T-helper 1 cell treated with Interleukin-12 subunit alpha and Interleukin-12 subunit beta and Interleukin-4 antibody, amounts not matched to agents 30 μg/mL and 1 μg/mL, for 36 hours (primary cell): ENCODE measurements around the gene DOCK3.
"Not testable (repeated sequence)": the region's sequence is repeated elsewhere in the genome, so short reads cannot be mapped to it uniquely, and the experiment has no call there.

ENCODE experiments used
- H3K27ac Mint-ChIP-seq: one replicate; pipeline ENCODE4 v1.8.0; 2021; ENCODE audit warnings: mild to moderate bottlenecking, mixed read lengths
- H3K27me3 Mint-ChIP-seq: one replicate; pipeline ENCODE4 v1.8.0; 2021; ENCODE audit warnings: low read depth, mixed read lengths
- H3K36me3 Mint-ChIP-seq: one replicate; pipeline ENCODE4 v1.8.0; 2021; ENCODE audit warnings: low read depth, mixed read lengths
- H3K4me1 Mint-ChIP-seq: one replicate; pipeline ENCODE4 v1.8.0; 2021; ENCODE audit warnings: low read depth, mixed read lengths
- H3K4me3 Mint-ChIP-seq: one replicate; pipeline ENCODE4 v1.8.0; 2021; ENCODE audit warnings: mild to moderate bottlenecking, moderate library complexity, mixed read lengths
- H3K9me3 Mint-ChIP-seq: one replicate; pipeline ENCODE4 v1.8.0; 2021; ENCODE audit warnings: mixed read lengths

The DOCK3 gene

GRCh38 chr3:51110586-51110985 is 435.9 kb downstream of the DOCK3 start:
- Mint-ChIP-seq H3K4me1 (no peaks in the 10 kb centered on the region), H3K36me3 (no peaks in the 10 kb centered on the region), H3K27me3 (peaks cover 4% of the 10 kb centered on the region), H3K9me3 (peaks cover 23% of the 10 kb centered on the region), H3K4me3 (no peak overlapping the region), H3K27ac (no peak overlapping the region)

- H3K4me3 Mint-ChIP-seq: no peak overlapping the region
- no peaks in the 10 kb centered on the region for H3K4me1 Mint-ChIP-seq
- peaks cover 4% of the 10 kb centered on the region for H3K27me3 Mint-ChIP-seq
- H3K36me3 Mint-ChIP-seq: no peaks in the 10 kb centered on the region
- H3K9me3 Mint-ChIP-seq: peaks cover 15% of the 10 kb centered on the region
- H3K27ac Mint-ChIP-seq: no peak overlapping the region
These were observed 448.2 kb downstream of the DOCK3 start for GRCh38 chr3:51122944-51123343.

- Mint-ChIP-seq H3K27ac (no peak overlapping the region), H3K36me3 (no peaks in the 10 kb centered on the region), H3K9me3 (peaks cover 15% of the 10 kb centered on the region), H3K4me3 (no peak overlapping the region), H3K4me1 (no peaks in the 10 kb centered on the region), H3K27me3 (peaks cover 4% of the 10 kb centered on the region)
These were observed 448.8 kb downstream of the DOCK3 start for GRCh38 chr3:51123531-51123930.

- H3K27ac Mint-ChIP-seq, H3K27me3 Mint-ChIP-seq, H3K4me1 Mint-ChIP-seq, H3K4me3 Mint-ChIP-seq, H3K36me3 Mint-ChIP-seq: not testable (repeated sequence)
- peaks cover 22% of the 10 kb centered on the region for H3K9me3 Mint-ChIP-seq
These were observed 456.9 kb downstream of the DOCK3 start for GRCh38 chr3:51131607-51132006.

GRCh38 chr3:51137715-51138114 is 463.0 kb downstream of the DOCK3 start:
- Mint-ChIP-seq H3K27ac (no peak overlapping the region), H3K9me3 (peaks cover 9% of the 10 kb centered on the region), H3K27me3 (no peaks in the 10 kb centered on the region), H3K4me1 (no peaks in the 10 kb centered on the region), H3K36me3 (no peaks in the 10 kb centered on the region), H3K4me3 (no peak overlapping the region)

GRCh38 chr3:51139616-51140015 is 464.9 kb downstream of the DOCK3 start:
- no peaks in the 10 kb centered on the region for H3K9me3 Mint-ChIP-seq

GRCh38 chr3:51141573-51141972 is 466.8 kb downstream of the DOCK3 start:
- H3K4me3 Mint-ChIP-seq: no peak overlapping the region

More at GRCh38 chr3:51139616-51140015, 464.9 kb downstream of the DOCK3 start:
- Mint-ChIP-seq H3K4me3 (no peak overlapping the region), H3K27ac (no peak overlapping the region), H3K36me3 (no peaks in the 10 kb centered on the region), H3K27me3 (no peaks in the 10 kb centered on the region), H3K4me1 (no peaks in the 10 kb centered on the region)

GRCh38 chr3:51145811-51146585 is 471.3 kb downstream of the DOCK3 start:
- H3K4me3 Mint-ChIP-seq: no peak overlapping the region
- no peaks in the 10 kb centered on the region for H3K36me3 Mint-ChIP-seq
- no peaks in the 10 kb centered on the region for H3K4me1 Mint-ChIP-seq
- no peak overlapping the region for H3K27ac Mint-ChIP-seq
- no peaks in the 10 kb centered on the region for H3K27me3 Mint-ChIP-seq
- H3K9me3 Mint-ChIP-seq: no peaks in the 10 kb centered on the region

More at GRCh38 chr3:51141573-51141972, 466.8 kb downstream of the DOCK3 start:
- Mint-ChIP-seq H3K9me3 (no peaks in the 10 kb centered on the region), H3K4me1 (no peaks in the 10 kb centered on the region), H3K27ac (no peak overlapping the region), H3K36me3 (no peaks in the 10 kb centered on the region), H3K27me3 (no peaks in the 10 kb centered on the region)

- no peak overlapping the region for H3K27ac Mint-ChIP-seq
- H3K36me3 Mint-ChIP-seq: no peaks in the 10 kb centered on the region
- no peaks in the 10 kb centered on the region for H3K27me3 Mint-ChIP-seq
- no peaks in the 10 kb centered on the region for H3K9me3 Mint-ChIP-seq
- no peak overlapping the region for H3K4me3 Mint-ChIP-seq
- no peaks in the 10 kb centered on the region for H3K4me1 Mint-ChIP-seq
These were observed 472.1 kb downstream of the DOCK3 start for GRCh38 chr3:51146781-51147180.

GRCh38 chr3:51156147-51156546 is 481.4 kb downstream of the DOCK3 start:
- Mint-ChIP-seq H3K27ac (no peak overlapping the region), H3K27me3 (no peaks in the 10 kb centered on the region), H3K36me3 (no peaks in the 10 kb centered on the region), H3K4me1 (no peaks in the 10 kb centered on the region), H3K9me3 (no peaks in the 10 kb centered on the region), H3K4me3 (no peak overlapping the region)

- H3K27ac Mint-ChIP-seq: no peak overlapping the region
- no peaks in the 10 kb centered on the region for H3K36me3 Mint-ChIP-seq
- H3K4me3 Mint-ChIP-seq: no peak overlapping the region
- no peaks in the 10 kb centered on the region for H3K4me1 Mint-ChIP-seq
- no peaks in the 10 kb centered on the region for H3K27me3 Mint-ChIP-seq
- no peaks in the 10 kb centered on the region for H3K9me3 Mint-ChIP-seq
These were observed 488.3 kb downstream of the DOCK3 start for GRCh38 chr3:51163051-51163450.

- H3K9me3 Mint-ChIP-seq: peaks cover 45% of the 10 kb centered on the region
- H3K4me3 Mint-ChIP-seq: no peak overlapping the region
- no peaks in the 10 kb centered on the region for H3K4me1 Mint-ChIP-seq
- no peak overlapping the region for H3K27ac Mint-ChIP-seq
- peaks cover 2% of the 10 kb centered on the region for H3K36me3 Mint-ChIP-seq
- H3K27me3 Mint-ChIP-seq: no peaks in the 10 kb centered on the region
These were observed 499.0 kb downstream of the DOCK3 start for GRCh38 chr3:51173518-51174271.

- Mint-ChIP-seq H3K4me1 (no peaks in the 10 kb centered on the region), H3K36me3 (peaks cover 2% of the 10 kb centered on the region), H3K9me3 (peaks cover 31% of the 10 kb centered on the region), H3K27me3 (no peaks in the 10 kb centered on the region), H3K27ac (no peak overlapping the region), H3K4me3 (no peak overlapping the region)
These were observed 502.2 kb downstream of the DOCK3 start for GRCh38 chr3:51176923-51177322.

- H3K27ac Mint-ChIP-seq, H3K36me3 Mint-ChIP-seq, H3K4me1 Mint-ChIP-seq, H3K4me3 Mint-ChIP-seq, H3K27me3 Mint-ChIP-seq, H3K9me3 Mint-ChIP-seq: not testable (repeated sequence)
These were observed 511.7 kb downstream of the DOCK3 start for GRCh38 chr3:51186446-51186845.

GRCh38 chr3:51190199-51190598 is 515.5 kb downstream of the DOCK3 start:
- no peak overlapping the region for H3K4me3 Mint-ChIP-seq
- H3K36me3 Mint-ChIP-seq: no peaks in the 10 kb centered on the region
- H3K4me1 Mint-ChIP-seq: peaks cover 4% of the 10 kb centered on the region
- H3K9me3 Mint-ChIP-seq: peaks cover 7% of the 10 kb centered on the region
- no peak overlapping the region for H3K27ac Mint-ChIP-seq
- peaks cover 4% of the 10 kb centered on the region for H3K27me3 Mint-ChIP-seq
